LNCaP clone FGC (cell line): ENCODE measurements around the gene ITCH.
"Not testable (repeated sequence)": the region's sequence is repeated elsewhere in the genome, so short reads cannot be mapped to it uniquely, and the experiment has no call there.

Source experiments
- DNase-seq: peaks from one replicate; pipeline ENCODE4 v3.0.0-alpha.2; 2011; ENCODE audit warnings: low read depth
- H3K4me3 ChIP-seq: 2 replicates; pipeline ENCODE4 v1.5.1; 2011; ENCODE audit warnings: mild to moderate bottlenecking, low read depth, low read length, control low read depth
- CTCF ChIP-seq: IDR thresholded peaks from 2 replicates; pipeline ENCODE4 v1.5.1; 2012; ENCODE audit warnings: mild to moderate bottlenecking; ENCODE audit not compliant: control insufficient read depth, insufficient read depth; ENCODE audit errors: extremely low read depth

Gene ITCH

GRCh38 chr20:34514897-34515483, 151.9 kb downstream of the ITCH start:
- no peak overlapping the region for H3K4me3 ChIP-seq
- no peak for TF ChIP-seq CTCF
- no peak for DNase-seq

- no peak for DNase-seq
- no peak for TF ChIP-seq CTCF
- H3K4me3 ChIP-seq: peak overlapping the region; percentile 80
Measured at GRCh38 chr20:34515484-34516246, 152.6 kb downstream of the ITCH start.

GRCh38 chr20:34516247-34517113, 153.4 kb downstream of the ITCH start, which contains the start of gene DYNLRB1:
DYNLRB1 (plus strand) TSS chr20:34516422; CDS start chr20:34516459, 37 bp downstream.
- peak; percentile 87 for DNase-seq
- TF ChIP-seq CTCF: no peak
- peak within 1 kb of the TSS; percentile 80 for H3K4me3 ChIP-seq

- no peak for TF ChIP-seq CTCF
- DNase-seq: no peak
Measured at GRCh38 chr20:34517114-34517505, 154.0 kb downstream of the ITCH start.

GRCh38 chr20:34518863-34519262, 155.8 kb downstream of the ITCH start:
- DNase-seq, H3K4me3 ChIP-seq: not testable (repeated sequence)

More at GRCh38 chr20:34517114-34517505, 154.0 kb downstream of the ITCH start:
- peak overlapping the region; percentile 80 for H3K4me3 ChIP-seq

- not testable (repeated sequence) for DNase-seq, H3K4me3 ChIP-seq
Measured at GRCh38 chr20:34519841-34520240, 156.8 kb downstream of the ITCH start.

GRCh38 chr20:34522969-34523871, 160.1 kb downstream of the ITCH start:
- H3K4me3 ChIP-seq: no peak overlapping the region
- peak; percentile 61 for TF ChIP-seq CTCF
- DNase-seq: no peak
